ENCODE measurements around the gene SYS1.
"Not testable (repeated sequence)": the region's sequence is repeated elsewhere in the genome, so short reads cannot be mapped to it uniquely, and the experiment has no call there.

Gene SYS1

GRCh38 chr20:45347936-45348778 lies 14.8 kb upstream of the SYS1 start, which contains the start of gene SDC4:
SDC4 (minus strand) TSS chr20:45348424; CDS start chr20:45348384, 40 bp downstream.
- Histone ChIP-seq H2AFZ (ENCODE audit: low read length) (no peak within 1 kb of the TSS), H3K9me2 (replicated peaks; ENCODE audit: low read depth, low read length) (no peaks in the 10 kb centered on the region), H3K9ac (ENCODE audit: low read depth, low read length, poor library complexity, severe bottlenecking) (no peak within 1 kb of the TSS), H4K20me1 (ENCODE audit: insufficient read depth, low read length, poor library complexity, severe bottlenecking) (no peaks in the 10 kb centered on the region), H3F3A (ENCODE audit: low read depth) (no peaks in the 10 kb centered on the region), H3K27me3 (ENCODE audit: insufficient read depth, low read length, poor library complexity, severe bottlenecking) (no peaks in the 10 kb centered on the region), H3K4me1 (ENCODE audit: insufficient read depth, low read length, poor library complexity, severe bottlenecking) (peaks cover 33% of the 10 kb centered on the region), H3K9me3 (ENCODE audit: insufficient read depth, low read depth, low read length) (no peaks in the 10 kb centered on the region), H3K4me2 (ENCODE audit: low read depth, low read length, poor library complexity, severe bottlenecking) (no peak within 1 kb of the TSS), H3K36me3 (ENCODE audit: insufficient read depth, low read length) (no peaks in the 10 kb centered on the region), H3K4me3 (ENCODE audit: low read length, poor library complexity, severe bottlenecking) (no peak within 1 kb of the TSS), H3K79me2 (ENCODE audit: insufficient read depth, low read length) (no peaks in the 10 kb centered on the region)
- no peak for TF ChIP-seq CTCF (conservative IDR thresholded peaks at IDR 0.05; ENCODE audit: low read length)

- Histone ChIP-seq H3K4me3 (ENCODE audit: low read length, poor library complexity, severe bottlenecking) (no peak overlapping the region), H2AFZ (ENCODE audit: low read length) (no peak overlapping the region), H3K27me3 (ENCODE audit: insufficient read depth, low read length, poor library complexity, severe bottlenecking) (no peaks in the 10 kb centered on the region), H3K9me2 (replicated peaks; ENCODE audit: low read depth, low read length) (no peaks in the 10 kb centered on the region), H3K4me1 (ENCODE audit: insufficient read depth, low read length, poor library complexity, severe bottlenecking) (peaks cover 18% of the 10 kb centered on the region), H3K79me2 (ENCODE audit: insufficient read depth, low read length) (no peaks in the 10 kb centered on the region), H3K36me3 (ENCODE audit: insufficient read depth, low read length) (no peaks in the 10 kb centered on the region), H3K9ac (ENCODE audit: low read depth, low read length, poor library complexity, severe bottlenecking) (no peak overlapping the region), H3K9me3 (ENCODE audit: insufficient read depth, low read depth, low read length) (no peaks in the 10 kb centered on the region), H3K4me2 (ENCODE audit: low read depth, low read length, poor library complexity, severe bottlenecking) (no peak overlapping the region), H4K20me1 (ENCODE audit: insufficient read depth, low read length, poor library complexity, severe bottlenecking) (no peaks in the 10 kb centered on the region), H3F3A (ENCODE audit: low read depth) (no peaks in the 10 kb centered on the region)
- no peak for TF ChIP-seq CTCF (conservative IDR thresholded peaks at IDR 0.05; ENCODE audit: low read length)
- TF ChIP-seq EZH2phosphoT487 (IDR thresholded peaks at IDR 0.05; ENCODE audit: borderline replicate concordance), result no peak
Observed at GRCh38 chr20:45350217-45350616, 12.7 kb upstream of the SYS1 start.

DNA sequence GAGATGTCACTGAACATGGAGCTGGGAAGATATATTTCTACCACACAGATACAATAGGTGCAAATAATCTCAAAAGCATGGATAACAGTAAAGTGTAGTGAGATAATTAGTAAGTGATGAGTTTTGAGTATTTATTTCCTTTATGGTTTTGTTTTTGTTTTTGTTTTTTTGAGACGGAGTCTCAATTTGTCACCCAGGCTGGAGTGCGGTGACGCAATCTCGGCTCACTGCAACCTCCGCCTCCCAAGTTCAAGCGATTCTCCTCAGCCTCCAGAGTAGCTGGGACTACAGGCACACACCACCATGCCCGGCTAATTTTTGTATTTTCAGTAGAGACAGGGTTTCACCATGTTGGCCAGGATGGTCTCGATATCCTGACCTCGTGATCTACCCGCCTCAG lies 12.2 kb upstream of the SYS1 start:
- H3K36me3 ChIP-seq (ENCODE audit: insufficient read depth, low read length); H3K4me2 ChIP-seq (ENCODE audit: low read depth, low read length, poor library complexity, severe bottlenecking); H3K9me2 ChIP-seq (replicated peaks; ENCODE audit: low read depth, low read length); H3K9ac ChIP-seq (ENCODE audit: low read depth, low read length, poor library complexity, severe bottlenecking); H3F3A ChIP-seq (ENCODE audit: low read depth); H3K4me3 ChIP-seq (ENCODE audit: low read length, poor library complexity, severe bottlenecking); H3K27me3 ChIP-seq (ENCODE audit: insufficient read depth, low read length, poor library complexity, severe bottlenecking); H2AFZ ChIP-seq (ENCODE audit: low read length); H3K9me3 ChIP-seq (ENCODE audit: insufficient read depth, low read depth, low read length); H4K20me1 ChIP-seq (ENCODE audit: insufficient read depth, low read length, poor library complexity, severe bottlenecking); H3K79me2 ChIP-seq (ENCODE audit: insufficient read depth, low read length): not testable (repeated sequence)
- peaks cover 12% of the 10 kb centered on the region for H3K4me1 ChIP-seq (ENCODE audit: insufficient read depth, low read length, poor library complexity, severe bottlenecking)

DNA sequence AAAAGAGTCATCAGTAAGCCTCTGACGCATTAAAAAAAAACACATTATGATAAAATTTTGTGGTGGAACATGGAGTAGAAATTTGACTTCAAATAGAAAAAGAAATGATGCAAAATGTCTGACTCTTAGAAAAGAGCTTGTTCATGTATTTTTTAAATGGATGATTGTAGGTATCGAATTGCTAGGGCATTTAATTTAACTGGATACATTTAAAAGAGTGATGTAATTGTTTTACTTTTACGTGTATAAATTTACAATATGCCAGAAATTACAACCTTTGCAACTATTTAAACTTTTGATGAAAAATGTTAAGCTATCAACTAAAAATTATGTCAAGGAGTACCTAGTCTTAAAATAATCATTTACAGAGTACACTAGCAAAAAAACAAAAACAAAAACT lies 10.2 kb upstream of the SYS1 start:
- TF ChIP-seq CTCF (conservative IDR thresholded peaks at IDR 0.05; ENCODE audit: low read length) (no peak), EZH2phosphoT487 (IDR thresholded peaks at IDR 0.05; ENCODE audit: borderline replicate concordance) (no peak)
- Histone ChIP-seq H3K9me2 (replicated peaks; ENCODE audit: low read depth, low read length) (no peaks in the 10 kb centered on the region), H3F3A (ENCODE audit: low read depth) (no peaks in the 10 kb centered on the region), H3K4me1 (ENCODE audit: insufficient read depth, low read length, poor library complexity, severe bottlenecking) (peaks cover 5% of the 10 kb centered on the region), H3K79me2 (ENCODE audit: insufficient read depth, low read length) (no peaks in the 10 kb centered on the region), H3K4me2 (ENCODE audit: low read depth, low read length, poor library complexity, severe bottlenecking) (no peak overlapping the region), H3K36me3 (ENCODE audit: insufficient read depth, low read length) (no peaks in the 10 kb centered on the region), H3K9ac (ENCODE audit: low read depth, low read length, poor library complexity, severe bottlenecking) (no peak overlapping the region), H2AFZ (ENCODE audit: low read length) (no peak overlapping the region), H4K20me1 (ENCODE audit: insufficient read depth, low read length, poor library complexity, severe bottlenecking) (no peaks in the 10 kb centered on the region), H3K4me3 (ENCODE audit: low read length, poor library complexity, severe bottlenecking) (no peak overlapping the region), H3K27me3 (ENCODE audit: insufficient read depth, low read length, poor library complexity, severe bottlenecking) (no peaks in the 10 kb centered on the region), H3K9me3 (ENCODE audit: insufficient read depth, low read depth, low read length) (no peaks in the 10 kb centered on the region)

All from Loucy (cell line).